H1 (cell line): ENCODE results near the gene EEF1G. TPM values are rescaled to one million over a fixed set of nuclear protein-coding genes. Genes with fewer than 3 reads are reported as not detected.
A peak's percentile ranks its signal among the peaks of the same experiment; 100 is the strongest.

Experiments
- CTCF ChIA-PET: fragments of 300-600 bp; sonication (Branson Sonifier 250); formaldehyde crosslinking; loops from one replicate; lab custom pipeline; 2021; ENCODE audit not compliant: partially characterized antibody; lab: Charles Lee
- POLR2A ChIA-PET: fragments of 300-600 bp; sonication (Branson Sonifier 250); formaldehyde crosslinking; loops from one replicate; lab custom pipeline; 2021; ENCODE audit warnings: inconsistent platforms; ENCODE audit not compliant: partially characterized antibody; lab: Charles Lee
- DNase-seq, 2 experiments: peaks; one replicate each; pipeline versions ENCODE4 v3.0.0 to v3.0.0-alpha.2; 2010 to 2022; ENCODE audit warnings: low spot score in 2 of 2, low read depth in 1 of 2, mixed read lengths in 1 of 2
- FAIRE-seq: peaks from 2 replicates; lab custom pipeline; 2011; peaks lifted over from hg19 to GRCh38; lab: Jason Lieb, UNC
- H2AFZ ChIP-seq: 2 replicates; pipeline ENCODE4 v1.8.1; 2012; ENCODE audit warnings: low read length, inconsistent platforms
- H2AK5ac ChIP-seq: 2 replicates; pipeline ENCODE4 v1.6.1; 2013; ENCODE audit warnings: low read depth, low read length
- H2BK120ac ChIP-seq: replicated peaks from 2 replicates; pipeline ENCODE3; 2013; ENCODE audit warnings: low read depth, low read length, inconsistent platforms
- H2BK12ac ChIP-seq: 2 replicates; pipeline ENCODE4 v1.6.1; 2013; ENCODE audit warnings: low read depth, low read length
- H2BK15ac ChIP-seq: 2 replicates; pipeline ENCODE4 v1.6.1; 2013; ENCODE audit warnings: low read length
- H2BK20ac ChIP-seq: 2 replicates; pipeline ENCODE4 v1.6.1; 2013; ENCODE audit warnings: low read length
- H2BK5ac ChIP-seq: 2 replicates; pipeline ENCODE4 v1.6.1; 2013; ENCODE audit warnings: low read depth, low read length
- H3K14ac ChIP-seq: 2 replicates; pipeline ENCODE4 v1.6.1; 2013; ENCODE audit warnings: inconsistent platforms; ENCODE audit not compliant: insufficient read length
- H3K18ac ChIP-seq: 2 replicates; pipeline ENCODE4 v1.6.1; 2013; ENCODE audit warnings: low read length; ENCODE audit errors: extremely low read depth
- H3K23ac ChIP-seq: 2 replicates; pipeline ENCODE4 v1.6.1; 2013; ENCODE audit warnings: inconsistent platforms; ENCODE audit not compliant: insufficient read length
- H3K23me2 ChIP-seq: 2 replicates; pipeline ENCODE4 v1.6.1; 2013; ENCODE audit warnings: low read depth, low read length
- H3K27ac ChIP-seq: 2 replicates; pipeline ENCODE4 v1.6.1; 2011; ENCODE audit warnings: low read depth, low read length, inconsistent platforms
- H3K27me3 ChIP-seq, 4 experiments: replicated peaks in 1 of 4; 1 replicate in 1 of 4; 2 replicates in 3 of 4; pipeline versions ENCODE4 v1.6.1 to v1.8.1; 2011 to 2013; ENCODE audit warnings: low read length in 3 of 4, mild to moderate bottlenecking in 3 of 4, inconsistent platforms in 2 of 4, mixed read lengths in 2 of 4, moderate library complexity in 1 of 4; ENCODE audit not compliant: control insufficient read depth in 3 of 4, insufficient read depth in 3 of 4; ENCODE audit errors: extremely low read depth in 1 of 4
- H3K36me3 ChIP-seq, 4 experiments: 2 replicates each; pipeline versions ENCODE4 v1.6.1 to v1.8.1; 2011 to 2013; ENCODE audit warnings: mild to moderate bottlenecking in 4 of 4, low read length in 3 of 4, moderate library complexity in 2 of 4, control low read depth in 1 of 4, inconsistent platforms in 1 of 4; ENCODE audit not compliant: insufficient read depth in 4 of 4, control insufficient read depth in 2 of 4
- H3K4ac ChIP-seq: replicated peaks from 2 replicates; pipeline ENCODE3; 2013; ENCODE audit warnings: low read length, low read depth, mixed read lengths, inconsistent platforms; ENCODE audit not compliant: insufficient read length
- H3K4me1 ChIP-seq, 4 experiments: replicated peaks in 1 of 4; 1 replicate in 1 of 4; 2 replicates in 3 of 4; pipeline versions ENCODE4 v1.6.1 to v1.8.1; 2011 to 2013; ENCODE audit warnings: low read length in 3 of 4, inconsistent platforms in 2 of 4, mixed read lengths in 1 of 4; ENCODE audit not compliant: insufficient read depth in 4 of 4, control insufficient read depth in 3 of 4
- H3K4me2 ChIP-seq, 2 experiments: 2 replicates each; pipeline versions ENCODE4 v1.6.1 to v1.8.1; 2011 to 2013; ENCODE audit warnings: low read depth in 2 of 2, low read length in 2 of 2, control low read depth in 1 of 2, inconsistent platforms in 1 of 2, mild to moderate bottlenecking in 1 of 2; ENCODE audit not compliant: insufficient read depth in 1 of 2
- H3K4me3 ChIP-seq, 4 experiments: fragments of 200-600, 300-600 bp in 1 of 4; sonication (generic), shearing (Covaris generic), sonication (Bioruptor Twin) in 1 of 4; 2 replicates each; pipeline versions ENCODE4 v1.5.1 to v1.8.1; 2011 to 2016; ENCODE audit warnings: low read length in 4 of 4, low read depth in 3 of 4, control low read depth in 2 of 4, inconsistent platforms in 2 of 4, mild to moderate bottlenecking in 2 of 4, mixed read lengths in 1 of 4, moderate library complexity in 1 of 4; ENCODE audit not compliant: insufficient read depth in 2 of 4; ENCODE audit errors: extremely low read depth in 1 of 4
- H3K56ac ChIP-seq: replicated peaks from 2 replicates; pipeline ENCODE3; 2013; ENCODE audit warnings: low read depth, mild to moderate bottlenecking, mixed read lengths, low read length, inconsistent platforms; ENCODE audit not compliant: insufficient read length
- H3K79me1 ChIP-seq: 2 replicates; pipeline ENCODE4 v1.6.1; 2013; ENCODE audit warnings: low read depth, low read length, control low read depth
- H3K79me2 ChIP-seq, 2 experiments: 2 replicates each; pipeline versions ENCODE4 v1.6.1 to v1.8.1; 2012 to 2013; ENCODE audit warnings: low read length in 2 of 2, mild to moderate bottlenecking in 2 of 2, inconsistent platforms in 1 of 2; ENCODE audit not compliant: insufficient read depth in 2 of 2, control insufficient read depth in 1 of 2
- H3K9ac ChIP-seq, 4 experiments: replicated peaks in 1 of 4; 1 replicate in 1 of 4; 2 replicates in 3 of 4; pipeline versions ENCODE4 v1.6.1 to v1.8.1; 2011 to 2013; ENCODE audit warnings: low read depth in 3 of 4, low read length in 3 of 4, control low read depth in 2 of 4, mild to moderate bottlenecking in 2 of 4, moderate library complexity in 2 of 4, inconsistent platforms in 1 of 4; ENCODE audit errors: extremely low read depth in 1 of 4
- H3K9me3 ChIP-seq, 2 experiments: 2 replicates each; pipeline versions ENCODE4 v1.6.1 to v1.8.1; 2012 to 2013; ENCODE audit warnings: mild to moderate bottlenecking in 2 of 2, moderate library complexity in 2 of 2, control low read depth in 1 of 2, inconsistent platforms in 1 of 2, low read depth in 1 of 2, low read length in 1 of 2, mixed read lengths in 1 of 2; ENCODE audit not compliant: insufficient read depth in 2 of 2
- H4K20me1 ChIP-seq, 2 experiments: replicated peaks in 1 of 2; 2 replicates each; pipeline versions ENCODE3 to v1.8.1; 2011 to 2013; ENCODE audit warnings: inconsistent platforms in 2 of 2, low read length in 2 of 2, mild to moderate bottlenecking in 1 of 2; ENCODE audit not compliant: insufficient read depth in 2 of 2, control insufficient read depth in 1 of 2
- H4K5ac ChIP-seq: 2 replicates; pipeline ENCODE4 v1.6.1; 2013; ENCODE audit warnings: low read length, low read depth, mixed read lengths, inconsistent platforms; ENCODE audit not compliant: insufficient read length
- H4K8ac ChIP-seq: 2 replicates; pipeline ENCODE4 v1.8.0; 2013; ENCODE audit warnings: mild to moderate bottlenecking, moderate library complexity, low read length, inconsistent platforms; ENCODE audit not compliant: insufficient read depth; ENCODE audit errors: extremely low read depth
- H4K91ac ChIP-seq: replicated peaks from 2 replicates; pipeline ENCODE3; 2013; ENCODE audit warnings: low read length, mixed read lengths, inconsistent platforms; ENCODE audit not compliant: insufficient read length
- KDM1A ChIP-seq: fragments of 200-600, 300-600 bp; sonication (generic); IDR thresholded peaks from 2 replicates; pipeline ENCODE4 v1.7.1; 2016; ENCODE audit warnings: mild to moderate bottlenecking, low read length, borderline replicate concordance
- ZNF274 ChIP-seq: IDR thresholded peaks from 2 replicates; pipeline ENCODE4 v1.7.0; 2012; ENCODE audit warnings: low read length, borderline replicate concordance; ENCODE audit errors: extremely low read depth
- WGBS, 2 experiments: shearing (Covaris generic) in 1 of 2; methylation state at CpG; one replicate each; pipeline versions ENCODE4 v1.1.6 to v1.1.7; 2013 to 2015; ENCODE audit warnings: low lambda C conversion rate in 2 of 2, mixed read lengths in 2 of 2, inconsistent platforms in 1 of 2, low coverage in 1 of 2, missing lambda C conversion rate in 1 of 2; ENCODE audit not compliant: insufficient replicate concordance in 2 of 2, insufficient coverage in 1 of 2, insufficient read length in 1 of 2; ENCODE audit errors: extremely low coverage in 1 of 2, missing lambda C conversion rate in 1 of 2; 5-methylcytosine and 5-hydroxymethylcytosine counted together
- polyA plus RNA-seq, 7 experiments: library from polyadenylated mRNA; depleted of rRNA in 3 of 7; stranded (reverse) in 5 of 7; unstranded in 2 of 7; fragments of >200 nt in 5 of 7; fragments of 200-250 nt in 2 of 7; gene quantifications; 1 replicate in 5 of 7; 2 replicates in 1 of 7; 4 replicates in 1 of 7; pipeline versions ENCODE4 v1.2.1 to v1.2.3, GENCODE V29; 2011 to 2013; ENCODE audit warnings: missing spikeins in 2 of 7, mixed read lengths in 2 of 7
- total RNA-seq: library from RNA; stranded (reverse); fragmentation: NEBNext Ultra II Directional; extraction: Animal tissue kit (Norgen Biotek cat#: 25700); gene quantifications from 2 replicates; pipeline ENCODE4 v1.2.1, GENCODE V29; 2021

EEF1G gene
- total and polyA plus RNA-seq, 2 of the 8 experiments (the other 6 are each of a cell fraction or from before 2014, with no cell fraction given): 1,627 to 1,996 TPM

GRCh38 chr11:62599901-62600300 lies 26.2 kb upstream of the EEF1G start:
- no peaks in the 10 kb centered on the region for H3K9me3 ChIP-seq
- peaks cover 7 to 31% (median 16%) of the 10 kb centered on the region in 4 experiments for H3K4me1 ChIP-seq
- H3K27ac ChIP-seq: no peak overlapping the region
- H2BK5ac ChIP-seq: no peak overlapping the region
- no peak overlapping the region for H2AK5ac ChIP-seq
- FAIRE-seq (no peak), DNase-seq (no peak)
- no peak overlapping the region for H3K23ac ChIP-seq
- peak overlapping the region; percentile 72 to 95 for H3K4me2 ChIP-seq
- no peak overlapping the region for H3K18ac ChIP-seq
- POLR2A ChIA-PET: interaction anchor here (0.8 to 12.3 kb wide), 21 partner anchors 8 to 282 kb away, joined by 3 to 235 read pairs (median 4); partner anchors contain the start of genes B3GAT3, C11orf98, CSKMT and EEF1G
- H3K4ac ChIP-seq: no peak overlapping the region
- 0 out of 7 replicates have a peak overlapping the region, but pooled peaks of 1 of the 4 experiments have one; percentile 0 for H3K9ac ChIP-seq
- no peak overlapping the region for H4K5ac ChIP-seq
- H3K56ac ChIP-seq: no peak overlapping the region
- H2BK15ac ChIP-seq: no peak overlapping the region
- H3K79me2 ChIP-seq: peaks cover 0 to 28% of the 10 kb centered on the region in 2 experiments; a peak in 2 of 4 replicates
- H2AFZ ChIP-seq: no peak overlapping the region
- H4K20me1 ChIP-seq: peaks cover 4 to 11% of the 10 kb centered on the region in 2 experiments
- H2BK20ac ChIP-seq: no peak overlapping the region
- no peak overlapping the region for H4K8ac ChIP-seq
- H3K36me3 ChIP-seq: peaks cover 33 to 37% (median 35%) of the 10 kb centered on the region in 4 experiments
- H4K91ac ChIP-seq: no peak overlapping the region
- peaks cover 17% of the 10 kb centered on the region; the same call in 1 of the 2 replicates for H3K23me2 ChIP-seq
- peaks cover 0 to 13% (median 11%) of the 10 kb centered on the region in 4 experiments; a peak in 6 of 7 replicates for H3K27me3 ChIP-seq
- H2BK12ac ChIP-seq: no peak overlapping the region
- no peaks in the 10 kb centered on the region; the same call in 1 of the 2 replicates for H3K79me1 ChIP-seq
- H3K4me3 ChIP-seq: peak overlapping the region; percentile 74 to 86 (median 84); a peak in 6 of 8 replicates
- TF ChIP-seq ZNF274 (no peak), KDM1A (no peak)
- CTCF ChIA-PET: interaction anchor here (0.6 to 2.2 kb wide), 6 partner anchors 8 to 205 kb away, joined by 3 to 24 read pairs (median 3); partner anchors contain the start of gene TUT1
- H3K14ac ChIP-seq: no peak overlapping the region
- 72 to 100% methylated on average over 2 to 5 of the region's 5 CpGs for WGBS, 2 experiments
- no peak overlapping the region for H2BK120ac ChIP-seq
